Tibial nerve (tissue), 4 donors: Measurements from ENCODE around the gene ARID4B.

Experiments used
- CTCF ChIP-seq, 5 experiments: fragments of 200-600 bp in 3 of 5; fragments of 450-650 bp in 2 of 5; sonication (generic) in 3 of 5; IDR thresholded peaks; one replicate each; pipeline ENCODE4 v1.5.1; 2016 to 2019; ENCODE audit warnings: antibody characterized with exemption in 5 of 5, mild to moderate bottlenecking in 3 of 5, moderate library complexity in 2 of 5
- EP300 ChIP-seq, 2 donors: sonication (generic); formaldehyde crosslinking; IDR thresholded peaks; one replicate each; pipeline ENCODE4 v1.6.1; 2017; ENCODE audit warnings: antibody characterized with exemption in 2 of 2, mild to moderate bottlenecking in 1 of 2
- POLR2A ChIP-seq, 2 donors: fragments of 450-650 bp; IDR thresholded peaks; one replicate each; pipeline ENCODE4 v1.6.1; 2017; ENCODE audit warnings: antibody characterized with exemption in 2 of 2, mild to moderate bottlenecking in 2 of 2, moderate library complexity in 2 of 2

- TF ChIP-seq EP300 (IDR thresholded peaks at IDR 0.05) (no peak), CTCF (IDR thresholded peaks at IDR 0.05) (no peak), POLR2A (IDR thresholded peaks at IDR 0.05) (no peak)
Observed at GRCh38 chr1:235156740-235157139, 171.2 kb downstream of the ARID4B start.
